H9 (cell line): Measurements from ENCODE around the gene TEX11. TPM values are rescaled to one million over a fixed set of nuclear protein-coding genes. Genes with fewer than 3 reads are reported as not detected.

ENCODE experiments used
- DNase-seq: peaks from one replicate; pipeline ENCODE4 v3.0.0-alpha.2; 2017
- H2AFZ ChIP-seq: one replicate; pipeline ENCODE4 v1.6.1; 2013; ENCODE audit warnings: mild to moderate bottlenecking, low read length, control low read depth, moderate library complexity
- H2AK5ac ChIP-seq: 2 replicates; pipeline ENCODE4 v1.6.1; 2013; ENCODE audit warnings: low read length, control low read depth, mixed read lengths; ENCODE audit not compliant: insufficient read length
- H2BK120ac ChIP-seq: one replicate; pipeline ENCODE4 v1.6.1; 2013; ENCODE audit warnings: low read depth, mild to moderate bottlenecking, low read length, control low read depth, inconsistent platforms; ENCODE audit not compliant: poor library complexity, severe bottlenecking
- H2BK12ac ChIP-seq: 2 replicates; pipeline ENCODE4 v1.6.1; 2013; ENCODE audit warnings: low read length, control low read depth, mixed read lengths, low read depth; ENCODE audit not compliant: insufficient read length
- H2BK15ac ChIP-seq: 2 replicates; pipeline ENCODE4 v1.6.1; 2013; ENCODE audit warnings: low read depth, low read length, control low read depth
- H2BK20ac ChIP-seq: one replicate; pipeline ENCODE4 v1.6.1; 2013; ENCODE audit warnings: low read depth, mild to moderate bottlenecking, low read length, control low read depth, inconsistent platforms; ENCODE audit not compliant: poor library complexity, severe bottlenecking
- H2BK5ac ChIP-seq: 2 replicates; pipeline ENCODE4 v1.6.1; 2013; ENCODE audit warnings: low read length, control low read depth, mixed read lengths; ENCODE audit not compliant: insufficient read length
- H3K14ac ChIP-seq: 2 replicates; pipeline ENCODE4 v1.6.1; 2013; ENCODE audit warnings: low read length, control low read depth; ENCODE audit not compliant: insufficient read depth
- H3K18ac ChIP-seq: 2 replicates; pipeline ENCODE4 v1.6.1; 2013; ENCODE audit warnings: low read depth, mild to moderate bottlenecking, mixed read lengths, low read length, control low read depth; ENCODE audit not compliant: insufficient read length
- H3K23ac ChIP-seq: 2 replicates; pipeline ENCODE4 v1.6.1; 2013; ENCODE audit warnings: low read length, control low read depth, mixed read lengths, low read depth; ENCODE audit not compliant: insufficient read length
- H3K23me2 ChIP-seq: 2 replicates; pipeline ENCODE4 v1.6.1; 2013; ENCODE audit warnings: low read depth, mild to moderate bottlenecking, mixed read lengths, low read length, control low read depth; ENCODE audit not compliant: insufficient read length, poor library complexity, severe bottlenecking
- H3K27ac ChIP-seq: 2 replicates; pipeline ENCODE4 v1.5.1; 2013; ENCODE audit warnings: low read length, control low read depth, mixed read lengths, low read depth; ENCODE audit not compliant: insufficient read length
- H3K27me3 ChIP-seq: 2 replicates; pipeline ENCODE4 v1.6.1; 2013; ENCODE audit warnings: low read length, control low read depth, inconsistent platforms; ENCODE audit not compliant: insufficient read depth
- H3K4ac ChIP-seq: 2 replicates; pipeline ENCODE4 v1.6.1; 2013; ENCODE audit warnings: low read depth, mild to moderate bottlenecking, control low read depth, inconsistent platforms, low read length, moderate library complexity
- H3K4me1 ChIP-seq: 2 replicates; pipeline ENCODE4 v1.6.1; 2013; ENCODE audit warnings: low read length, control low read depth, inconsistent platforms; ENCODE audit not compliant: insufficient read depth
- H3K4me2 ChIP-seq: 2 replicates; pipeline ENCODE4 v1.6.1; 2013; ENCODE audit warnings: low read length, control low read depth, mixed read lengths; ENCODE audit not compliant: insufficient read length, insufficient read depth
- H3K56ac ChIP-seq: 2 replicates; pipeline ENCODE4 v1.6.1; 2013; ENCODE audit warnings: low read depth, mild to moderate bottlenecking, mixed read lengths, low read length, control low read depth; ENCODE audit not compliant: insufficient read length
- H3K79me1 ChIP-seq: 2 replicates; pipeline ENCODE4 v1.6.1; 2013; ENCODE audit warnings: low read depth, mild to moderate bottlenecking, moderate library complexity, low read length, control low read depth, inconsistent platforms; ENCODE audit not compliant: insufficient read depth, poor library complexity, severe bottlenecking
- H3K79me2 ChIP-seq: 2 replicates; pipeline ENCODE4 v1.6.1; 2013; ENCODE audit warnings: low read length, control low read depth, inconsistent platforms; ENCODE audit not compliant: insufficient read depth
- H3K9ac ChIP-seq: 2 replicates; pipeline ENCODE4 v1.6.1; 2013; ENCODE audit warnings: low read length, control low read depth, mixed read lengths; ENCODE audit not compliant: insufficient read length; ENCODE audit errors: extremely low read depth
- H3K9me3 ChIP-seq: one replicate; pipeline ENCODE4 v1.6.1; 2013; ENCODE audit warnings: low read depth, low read length, inconsistent platforms; ENCODE audit not compliant: control insufficient read depth
- H3T11ph ChIP-seq: one replicate; pipeline ENCODE4 v1.6.1; 2013; ENCODE audit warnings: mild to moderate bottlenecking, low read length, control low read depth, inconsistent platforms
- H4K20me1 ChIP-seq: one replicate; pipeline ENCODE4 v1.6.1; 2013; ENCODE audit not compliant: control insufficient read depth, insufficient read length, insufficient read depth
- H4K5ac ChIP-seq: 2 replicates; pipeline ENCODE4 v1.6.1; 2013; ENCODE audit warnings: low read depth, mild to moderate bottlenecking, mixed read lengths, low read length, control low read depth; ENCODE audit not compliant: insufficient read length
- H4K8ac ChIP-seq: replicated peaks from 2 replicates; pipeline ENCODE4 v1.6.1; 2013; ENCODE audit warnings: low read length, control low read depth, mixed read lengths, low read depth; ENCODE audit not compliant: insufficient read length
- H4K91ac ChIP-seq: 2 replicates; pipeline ENCODE4 v1.6.1; 2013; ENCODE audit warnings: low read depth, mild to moderate bottlenecking, moderate library complexity, mixed read lengths, low read length, control low read depth; ENCODE audit not compliant: insufficient read length
- H3K27ac Mint-ChIP-seq, 3 experiments: 2 replicates in 2 of 3; 3 replicates in 1 of 3; pipeline ENCODE4 v1.8.0; 2020 to 2021; ENCODE audit warnings: mixed read lengths in 3 of 3, mild to moderate bottlenecking in 1 of 3, moderate library complexity in 1 of 3
- H3K27me3 Mint-ChIP-seq: 2 replicates; pipeline ENCODE4 v1.8.0; 2021; ENCODE audit warnings: low read depth, mild to moderate bottlenecking, moderate library complexity, mixed read lengths
- H3K36me3 Mint-ChIP-seq, 3 experiments: 2 replicates in 2 of 3; 3 replicates in 1 of 3; pipeline ENCODE4 v1.8.0; 2020 to 2021; ENCODE audit warnings: low read depth in 3 of 3, mixed read lengths in 3 of 3; ENCODE audit not compliant: insufficient read depth in 1 of 3
- H3K4me1 Mint-ChIP-seq, 2 experiments: 2 replicates each; pipeline ENCODE4 v1.8.0; 2020; ENCODE audit warnings: mixed read lengths in 2 of 2
- H3K4me3 Mint-ChIP-seq, 2 experiments: 2 replicates in 1 of 2; 3 replicates in 1 of 2; pipeline ENCODE4 v1.8.0; 2020 to 2021; ENCODE audit warnings: mild to moderate bottlenecking in 2 of 2, mixed read lengths in 2 of 2, moderate library complexity in 1 of 2
- H3K9me3 Mint-ChIP-seq, 2 experiments: 2 replicates in 1 of 2; 3 replicates in 1 of 2; pipeline ENCODE4 v1.8.0; 2020; ENCODE audit warnings: mild to moderate bottlenecking in 2 of 2, mixed read lengths in 2 of 2, moderate library complexity in 1 of 2
- CTCF ChIP-seq: fragments of 200-600 bp; sonication (generic); conservative IDR thresholded peaks from 3 replicates; pipeline ENCODE4 v1.8.0; 2021; ENCODE audit warnings: antibody characterized with exemption, mild to moderate bottlenecking
- WGBS: extraction: QIAGEN DNeasy Blood & Tissue Kit; methylation state at CpG from one replicate; pipeline ENCODE4 v1.1.7; 2013; ENCODE audit warnings: missing lambda C conversion rate, low lambda C conversion rate, mixed read lengths; ENCODE audit not compliant: insufficient read length; ENCODE audit errors: extremely low coverage; 5-methylcytosine and 5-hydroxymethylcytosine counted together
- total RNA-seq: library from RNA; stranded (reverse); gene quantifications from 2 replicates; pipeline ENCODE4 v1.2.1, GENCODE V29; 2021

The TEX11 gene
- total RNA-seq, 1 experiment from 2014 or later: 0.22 TPM

DNA sequence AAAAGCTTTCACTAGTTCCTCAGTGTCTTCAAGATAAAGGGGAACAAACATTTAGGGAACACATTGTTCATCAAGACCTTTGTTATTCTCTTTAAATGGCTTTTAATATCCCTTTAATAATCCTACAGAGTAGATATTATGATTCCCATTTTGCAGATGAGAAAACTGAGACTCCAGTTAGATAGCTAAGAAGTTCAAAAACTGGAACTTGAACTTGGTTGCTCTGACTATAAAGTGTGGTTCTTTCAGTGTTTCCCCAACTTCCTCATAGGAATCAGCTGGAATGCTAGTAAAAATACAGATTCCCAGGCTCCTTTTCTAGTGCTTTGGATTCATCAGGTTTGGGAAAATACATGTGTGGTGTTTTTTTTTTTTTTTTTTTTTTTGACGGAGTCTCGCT lies 426.2 kb downstream of the TEX11 start:
- Histone ChIP-seq H2AFZ (no peak overlapping the region), H3K14ac (no peak overlapping the region), H3K9ac (no peak overlapping the region), H2BK15ac (no peak overlapping the region), H3K18ac (no peak overlapping the region), H4K20me1 (no peaks in the 10 kb centered on the region), H3K79me2 (no peaks in the 10 kb centered on the region), H3K56ac (no peak overlapping the region), H3K23ac (no peak overlapping the region), H3T11ph (no peak overlapping the region), H3K27me3 (no peaks in the 10 kb centered on the region), H3K4me1 (peaks cover 12% of the 10 kb centered on the region; the same call in 1 of the 2 replicates), H2AK5ac (no peak overlapping the region), H3K4ac (no peak overlapping the region), H3K23me2 (no peaks in the 10 kb centered on the region), H2BK5ac (no peak overlapping the region), H3K27ac (no peak overlapping the region), H2BK20ac (no peak overlapping the region), H3K9me3 (peaks cover 38% of the 10 kb centered on the region), H2BK12ac (no peak overlapping the region), H3K79me1 (peaks cover 6% of the 10 kb centered on the region), H3K4me2 (no peak overlapping the region), H2BK120ac (no peak overlapping the region), H4K91ac (no peak overlapping the region), H4K5ac (no peak overlapping the region), H4K8ac (no peak overlapping the region)
- no peak overlapping the region for H3K4me3 Mint-ChIP-seq
- H3K4me1 Mint-ChIP-seq: peaks cover 64 to 72% of the 10 kb centered on the region in 2 experiments
- peaks cover 23 to 62% (median 46%) of the 10 kb centered on the region in 3 experiments for H3K36me3 Mint-ChIP-seq
- no peaks in the 10 kb centered on the region for H3K27me3 Mint-ChIP-seq
- TF ChIP-seq CTCF: no peak
- H3K9me3 Mint-ChIP-seq: peaks cover 66 to 68% of the 10 kb centered on the region in 2 experiments
- DNase-seq: no peak
- H3K27ac Mint-ChIP-seq: no peak overlapping the region
- WGBS: no CpG with 5 or more reads among the region's 2 CpGs
